Upper lobe of right lung (tissue), 1 donor: ENCODE data around the gene ITGBL1. TPM values are rescaled to one million over a fixed set of nuclear protein-coding genes. Genes with fewer than 3 reads are reported as not detected.

Source experiments
- ATAC-seq: fragments of 200-7000 bp; cut with Tn5 transposase; one replicate; pipeline ENCODE4 v1.9.1; 2020; ENCODE audit warnings: mild to moderate bottlenecking, moderate library complexity
- DNase-seq: peaks from one replicate; pipeline ENCODE4 v3.0.0-alpha.2; 2020
- H3K27ac ChIP-seq: fragments of 200-600 bp; one replicate; pipeline ENCODE4 v1.8.0; 2022
- H3K27me3 ChIP-seq: fragments of 200-600 bp; one replicate; pipeline ENCODE4 v1.8.0; 2022; ENCODE audit warnings: mild to moderate bottlenecking
- H3K36me3 ChIP-seq: fragments of 200-600 bp; one replicate; pipeline ENCODE4 v1.8.0; 2022
- H3K4me1 ChIP-seq: fragments of 200-600 bp; one replicate; pipeline ENCODE4 v1.8.0; 2022
- H3K4me3 ChIP-seq: fragments of 200-600 bp; one replicate; pipeline ENCODE4 v1.8.0; 2022; ENCODE audit warnings: mild to moderate bottlenecking
- H3K9me3 ChIP-seq: fragments of 200-600 bp; one replicate; pipeline ENCODE4 v1.8.0; 2022
- CTCF ChIP-seq: fragments of 200-600 bp; IDR thresholded peaks from one replicate; pipeline ENCODE4 v1.8.0; 2022; ENCODE audit warnings: antibody characterized with exemption
- intact Hi-C: fragments of 100-400 bp; cut with DNase I; formaldehyde crosslinking; loops from one replicate; pipeline ENCODE4 v1.11.0; 2022
- total RNA-seq: library from RNA; stranded (reverse); fragmentation: NEBNext Ultra II Directional; extraction: Animal tissue kit (Norgen Biotek cat#: 25700); gene quantifications from one replicate; pipeline ENCODE4 v1.2.1, GENCODE V29; 2021
- donor health status: DM: no; HTN: yes; CAD: no; lungs with severe emphysema.

The ITGBL1 gene
- total RNA-seq, 1 donor from 2014 or later: 43.6 TPM

GRCh38 chr13:101647760-101648159 is 195.3 kb downstream of the ITGBL1 start:
- Histone ChIP-seq H3K36me3 (no peaks in the 10 kb centered on the region), H3K9me3 (no peaks in the 10 kb centered on the region), H3K4me1 (no peaks in the 10 kb centered on the region), H3K27ac (no peak overlapping the region), H3K27me3 (no peaks in the 10 kb centered on the region), H3K4me3 (no peak overlapping the region)
- ATAC-seq (no peak), DNase-seq (no peak)
- no peak for TF ChIP-seq CTCF
- intact Hi-C loops: no loop called here

GRCh38 chr13:101648766-101649487 is 196.5 kb downstream of the ITGBL1 start:
- H3K9me3 ChIP-seq: no peaks in the 10 kb centered on the region
- no peak for DNase-seq
- no peak overlapping the region for H3K4me3 ChIP-seq
- H3K4me1 ChIP-seq: no peaks in the 10 kb centered on the region
- ATAC-seq: no peak
- H3K27me3 ChIP-seq: no peaks in the 10 kb centered on the region
- intact Hi-C loops: no loop called here
- H3K36me3 ChIP-seq: no peaks in the 10 kb centered on the region
- no peak for TF ChIP-seq CTCF
- no peak overlapping the region for H3K27ac ChIP-seq

DNA sequence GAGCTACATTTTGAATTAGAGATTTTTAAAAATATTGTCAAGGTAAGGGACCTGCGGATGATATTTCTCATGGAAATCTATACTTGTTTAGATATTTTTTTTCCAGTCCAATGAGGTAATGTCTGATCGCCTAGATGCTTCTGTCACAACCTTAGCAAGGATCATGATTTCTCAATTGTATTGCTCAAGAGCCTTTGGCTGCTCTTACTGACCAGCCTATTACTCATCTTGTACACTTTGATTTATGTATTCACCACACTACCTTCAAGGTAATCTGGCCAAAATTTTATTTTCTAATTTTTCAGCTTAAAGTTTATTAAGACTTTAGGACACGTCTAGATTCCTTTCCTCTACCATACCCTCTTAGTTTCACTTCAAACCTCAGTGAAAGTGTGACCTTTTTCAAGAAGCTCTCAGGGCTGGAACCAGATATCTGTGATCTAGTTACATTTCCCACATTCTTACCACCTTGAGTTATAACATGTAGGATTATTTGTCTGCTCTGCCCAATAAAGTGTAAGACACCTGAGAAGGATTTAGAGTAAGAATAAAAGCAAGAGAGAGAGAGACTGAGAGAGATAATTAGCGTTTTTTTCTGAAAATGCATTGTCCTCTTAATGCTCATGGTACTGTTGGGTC is 197.1 kb downstream of the ITGBL1 start:
- Histone ChIP-seq H3K9me3 (no peaks in the 10 kb centered on the region), H3K36me3 (no peaks in the 10 kb centered on the region), H3K27ac (no peak overlapping the region), H3K4me3 (no peak overlapping the region), H3K4me1 (no peaks in the 10 kb centered on the region), H3K27me3 (no peaks in the 10 kb centered on the region)
- intact Hi-C loops: no loop called here
- TF ChIP-seq CTCF: no peak
- ATAC-seq (peak; percentile 68), DNase-seq (no peak)

DNA sequence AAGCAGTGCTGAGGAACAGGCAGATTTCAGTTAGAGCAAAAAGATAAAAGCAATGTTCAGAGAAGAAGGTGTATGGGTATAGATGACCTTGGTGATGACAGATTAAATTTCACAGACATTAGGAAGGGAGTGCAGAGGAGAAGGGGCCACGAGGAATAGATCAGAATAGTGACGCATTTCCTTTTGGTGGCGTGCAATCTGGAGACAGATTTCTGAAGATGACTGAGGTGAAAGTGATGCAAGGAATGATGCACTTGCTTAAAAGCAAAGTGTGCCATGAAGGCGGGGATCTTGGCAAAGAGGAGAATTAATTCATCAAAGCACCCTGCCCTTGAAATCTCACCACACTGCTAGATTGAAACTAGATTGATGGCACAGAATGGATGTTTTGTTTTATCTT is 202.4 kb downstream of the ITGBL1 start:
- ATAC-seq: no peak
- Histone ChIP-seq H3K4me3 (no peak overlapping the region), H3K27ac (no peak overlapping the region), H3K27me3 (no peaks in the 10 kb centered on the region), H3K9me3 (no peaks in the 10 kb centered on the region), H3K4me1 (no peaks in the 10 kb centered on the region), H3K36me3 (no peaks in the 10 kb centered on the region)
- no peak for DNase-seq
- intact Hi-C loops: no loop called here
- TF ChIP-seq CTCF: no peak

- no peaks in the 10 kb centered on the region for H3K27me3 ChIP-seq
- H3K9me3 ChIP-seq: no peaks in the 10 kb centered on the region
- no peaks in the 10 kb centered on the region for H3K4me1 ChIP-seq
- no peak for DNase-seq
- no peak for ATAC-seq
- no peaks in the 10 kb centered on the region for H3K36me3 ChIP-seq
- no peak overlapping the region for H3K4me3 ChIP-seq
- TF ChIP-seq CTCF: no peak
- H3K27ac ChIP-seq: no peak overlapping the region
- intact Hi-C loops: no loop called here
Observed at GRCh38 chr13:101655435-101655834, 203.0 kb downstream of the ITGBL1 start.
